IgD-negative memory B cell (primary cell): ENCODE data around the gene GAS6. TPM values are rescaled to one million over a fixed set of nuclear protein-coding genes. Genes with fewer than 3 reads are reported as not detected.

Source experiments
- H3K27ac Mint-ChIP-seq, 3 donors: one replicate each; pipeline ENCODE4 v1.8.0; 2020 to 2022; ENCODE audit warnings: mild to moderate bottlenecking in 3 of 3, mixed read lengths in 3 of 3, moderate library complexity in 1 of 3
- H3K27me3 Mint-ChIP-seq: one replicate; pipeline ENCODE4 v1.8.0; 2021; ENCODE audit warnings: mixed read lengths
- H3K36me3 Mint-ChIP-seq: one replicate; pipeline ENCODE4 v1.8.0; 2020; ENCODE audit warnings: mild to moderate bottlenecking, mixed read lengths
- H3K4me1 Mint-ChIP-seq, 3 donors: one replicate each; pipeline ENCODE4 v1.8.0; 2020 to 2022; ENCODE audit warnings: mixed read lengths in 3 of 3, mild to moderate bottlenecking in 1 of 3
- H3K4me3 Mint-ChIP-seq, 4 donors: one replicate each; pipeline ENCODE4 v1.8.0; 2020 to 2022; ENCODE audit warnings: mild to moderate bottlenecking in 4 of 4, mixed read lengths in 4 of 4, moderate library complexity in 3 of 4
- H3K9me3 Mint-ChIP-seq, 3 donors: one replicate each; pipeline ENCODE4 v1.8.0; 2020 to 2021; ENCODE audit warnings: mixed read lengths in 3 of 3, mild to moderate bottlenecking in 1 of 3
- polyA plus RNA-seq: library from polyadenylated mRNA; unstranded; fragments of 300-500 nt; fragmentation: Illumina TruSeq; gene quantifications from one replicate; pipeline ENCODE4 v1.2.3, GENCODE V29; 2021

Gene GAS6
- polyA plus RNA-seq, 1 donor from 2014 or later, result 0.60 TPM

DNA sequence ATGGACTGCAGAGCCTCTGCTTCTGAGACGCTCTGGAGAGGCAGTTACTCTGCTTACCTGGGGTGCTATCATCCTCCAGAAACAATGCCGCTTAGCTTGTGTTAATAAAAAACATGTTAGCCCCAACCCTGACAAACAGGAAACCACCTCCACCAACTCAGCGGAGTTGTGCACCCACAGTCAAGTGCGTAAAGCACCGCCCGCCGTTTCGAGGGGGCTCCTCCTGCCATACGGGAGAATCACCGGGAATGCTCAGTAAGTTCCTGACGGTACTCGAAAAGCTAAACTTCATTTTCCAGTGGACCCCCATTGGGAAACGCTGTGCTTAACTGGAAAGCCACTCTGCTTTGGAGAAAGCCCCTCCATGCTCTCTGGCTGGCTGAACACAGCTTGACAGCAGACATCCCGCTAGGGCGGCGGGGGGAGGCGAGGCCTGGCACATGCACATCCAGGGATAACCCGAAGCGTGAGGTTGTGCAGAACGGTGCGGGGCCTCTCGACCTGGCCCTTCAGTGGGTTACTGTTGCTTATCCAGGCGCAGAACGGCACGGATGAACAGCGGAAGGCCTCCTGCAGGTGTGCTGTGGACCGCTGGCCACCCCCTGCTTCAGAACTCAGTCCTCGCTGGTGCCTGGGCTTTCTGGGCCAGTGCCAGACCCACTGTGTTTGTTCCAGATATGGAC is 17.1 kb downstream of the GAS6 start:
- Mint-ChIP-seq H3K4me3 (no peak overlapping the region), H3K27me3 (peaks cover 23% of the 10 kb centered on the region), H3K9me3 (peaks cover 0 to 5% (median 0%) of the 10 kb centered on the region in 3 donors), H3K4me1 (peaks cover 0 to 3% (median 0%) of the 10 kb centered on the region in 3 donors), H3K36me3 (no peaks in the 10 kb centered on the region), H3K27ac (no peak overlapping the region)

DNA sequence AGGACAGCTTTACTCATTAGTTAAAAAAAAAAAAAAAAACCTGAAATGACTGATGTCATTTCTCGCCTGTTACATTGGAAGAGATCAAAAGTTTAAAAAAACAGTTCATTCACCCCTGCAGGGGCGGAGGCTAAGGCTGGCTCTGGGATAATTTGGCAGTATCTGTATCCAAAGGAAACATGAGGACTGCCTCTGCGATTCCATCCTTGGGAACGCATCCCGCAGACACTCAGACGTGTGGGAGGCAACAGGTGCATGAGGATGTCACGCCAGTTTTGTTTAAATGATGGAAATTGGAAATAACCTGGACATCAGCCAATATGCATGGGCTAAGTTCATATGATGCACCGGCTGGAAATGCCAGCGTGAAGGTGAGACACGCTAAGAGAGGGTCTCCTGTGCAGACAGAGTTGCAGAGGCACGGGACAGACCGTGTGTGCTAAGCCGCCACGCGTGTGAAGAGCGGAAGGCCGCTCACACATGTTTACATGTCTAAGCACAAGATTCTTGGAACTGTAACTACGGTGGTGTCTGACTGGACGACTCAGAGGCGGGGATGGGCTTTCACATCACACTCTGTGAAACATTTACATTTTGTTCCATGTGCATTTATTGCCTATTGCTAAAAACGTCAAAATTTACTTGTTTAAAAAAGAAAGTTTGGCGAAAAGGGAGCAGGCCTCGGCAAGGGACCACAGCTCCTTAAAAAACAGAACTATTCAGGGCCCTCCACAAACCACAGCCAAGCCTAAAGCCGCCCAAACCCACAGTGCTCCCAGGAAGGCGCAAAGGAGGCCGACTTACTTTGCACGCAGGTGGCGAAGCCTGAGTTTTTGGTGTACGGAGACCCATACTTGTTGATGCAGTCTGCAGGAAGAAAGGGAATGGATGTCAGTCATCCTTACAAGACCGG is 17.9 kb downstream of the GAS6 start:
- Mint-ChIP-seq H3K9me3 (peaks cover 0 to 5% (median 0%) of the 10 kb centered on the region in 3 donors), H3K27me3 (peaks cover 23% of the 10 kb centered on the region), H3K27ac (no peak overlapping the region), H3K36me3 (no peaks in the 10 kb centered on the region), H3K4me3 (no peak overlapping the region), H3K4me1 (peaks cover 0 to 3% (median 0%) of the 10 kb centered on the region in 3 donors)

DNA sequence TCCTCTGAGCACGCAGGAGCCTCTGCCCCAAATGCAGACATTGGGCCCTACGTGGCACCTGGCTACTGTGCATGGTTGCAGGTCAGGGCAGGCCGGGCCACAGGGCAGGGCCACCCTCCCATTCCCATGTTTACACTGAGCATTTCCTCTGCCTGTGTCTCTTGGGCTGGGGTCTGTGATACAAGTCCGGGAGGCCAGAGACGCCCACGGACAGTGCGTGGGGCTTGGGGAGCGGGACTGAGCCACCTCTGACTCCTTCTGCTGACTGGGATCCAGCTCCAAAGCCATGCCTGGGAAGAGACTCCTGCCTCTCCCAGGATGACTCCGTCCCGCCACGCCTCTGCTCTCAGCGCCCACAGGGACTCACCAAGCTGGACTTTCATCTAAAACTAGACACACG is 18.8 kb downstream of the GAS6 start:
- H3K4me1 Mint-ChIP-seq, result peaks cover 0 to 3% (median 0%) of the 10 kb centered on the region in 3 donors
- H3K36me3 Mint-ChIP-seq, result no peaks in the 10 kb centered on the region
- H3K27ac Mint-ChIP-seq, result no peak overlapping the region
- H3K4me3 Mint-ChIP-seq, result no peak overlapping the region
- H3K27me3 Mint-ChIP-seq, result peaks cover 23% of the 10 kb centered on the region
- H3K9me3 Mint-ChIP-seq, result peaks cover 0 to 5% (median 0%) of the 10 kb centered on the region in 3 donors

DNA sequence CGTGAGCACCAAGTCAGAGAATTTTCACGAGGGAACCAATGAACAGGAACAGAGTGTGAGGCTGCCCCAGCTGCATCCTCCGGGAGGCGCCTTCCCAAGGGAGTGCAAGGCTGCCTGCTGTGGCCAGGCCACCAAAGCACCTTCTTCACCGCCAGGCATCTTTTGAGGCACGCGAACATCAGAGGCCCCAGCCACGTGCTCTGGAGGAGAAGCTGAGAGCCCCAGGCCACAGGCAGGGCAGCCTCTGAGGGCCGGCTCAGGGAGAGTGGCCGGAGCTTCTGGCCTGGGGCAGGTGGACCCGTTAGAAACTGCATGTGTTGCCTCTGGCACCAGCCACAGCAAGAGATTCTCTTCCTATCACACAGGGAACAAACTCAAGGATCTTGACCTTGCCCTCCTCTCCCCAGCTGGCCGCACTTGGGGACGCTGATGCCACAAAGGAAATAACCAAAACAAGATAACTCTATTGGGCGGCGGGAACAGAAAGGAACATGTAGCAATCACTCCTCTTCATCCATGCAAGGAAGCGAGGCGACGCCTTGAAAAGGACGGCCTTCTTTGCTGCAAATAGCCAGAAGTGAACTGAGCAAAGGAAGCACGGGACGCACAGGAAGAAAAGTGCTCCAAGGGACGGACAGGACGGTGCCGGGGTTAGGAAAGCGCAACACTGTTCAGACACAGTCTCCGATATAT is 19.9 kb downstream of the GAS6 start:
- Mint-ChIP-seq H3K4me3 (no peak overlapping the region), H3K27ac (no peak overlapping the region), H3K9me3 (peaks cover 0 to 5% (median 0%) of the 10 kb centered on the region in 3 donors), H3K4me1 (peaks cover 0 to 3% (median 0%) of the 10 kb centered on the region in 3 donors), H3K27me3 (peaks cover 20% of the 10 kb centered on the region), H3K36me3 (no peaks in the 10 kb centered on the region)

DNA sequence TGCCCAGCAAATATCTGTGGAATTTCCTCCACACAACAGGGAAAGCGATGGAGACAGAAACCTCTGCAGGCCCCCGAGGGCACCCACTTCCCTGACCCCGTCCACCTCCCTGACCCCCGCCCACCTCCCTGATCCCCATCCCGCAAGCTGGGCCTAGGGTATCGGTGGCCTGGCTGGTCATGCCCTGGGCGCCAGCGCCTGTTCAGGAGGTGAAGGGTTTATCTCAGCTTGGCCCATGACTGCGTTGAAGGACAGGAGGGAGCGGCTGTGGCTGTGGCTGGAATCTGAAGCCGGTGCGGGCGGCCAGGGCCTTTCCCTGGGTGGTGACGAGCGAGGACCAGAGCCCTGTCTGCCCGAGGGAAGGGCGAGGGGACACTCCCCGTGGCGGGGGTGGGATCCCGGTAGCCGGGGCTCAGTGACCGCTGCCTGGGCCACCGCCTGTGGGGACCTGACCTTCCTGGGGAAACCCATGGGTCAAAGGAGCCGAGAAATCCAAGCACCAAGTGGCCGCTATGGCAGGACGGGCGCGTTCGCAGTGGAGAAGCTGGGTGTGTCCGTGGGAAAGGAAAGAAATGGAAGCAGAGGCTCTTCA is 20.7 kb downstream of the GAS6 start:
- H3K27ac Mint-ChIP-seq, result no peak overlapping the region
- peaks cover 19% of the 10 kb centered on the region for H3K27me3 Mint-ChIP-seq
- H3K4me1 Mint-ChIP-seq, result peaks cover 0 to 3% (median 0%) of the 10 kb centered on the region in 3 donors
- peaks cover 0 to 5% (median 0%) of the 10 kb centered on the region in 3 donors for H3K9me3 Mint-ChIP-seq
- H3K36me3 Mint-ChIP-seq, result no peaks in the 10 kb centered on the region
- H3K4me3 Mint-ChIP-seq, result no peak overlapping the region

DNA sequence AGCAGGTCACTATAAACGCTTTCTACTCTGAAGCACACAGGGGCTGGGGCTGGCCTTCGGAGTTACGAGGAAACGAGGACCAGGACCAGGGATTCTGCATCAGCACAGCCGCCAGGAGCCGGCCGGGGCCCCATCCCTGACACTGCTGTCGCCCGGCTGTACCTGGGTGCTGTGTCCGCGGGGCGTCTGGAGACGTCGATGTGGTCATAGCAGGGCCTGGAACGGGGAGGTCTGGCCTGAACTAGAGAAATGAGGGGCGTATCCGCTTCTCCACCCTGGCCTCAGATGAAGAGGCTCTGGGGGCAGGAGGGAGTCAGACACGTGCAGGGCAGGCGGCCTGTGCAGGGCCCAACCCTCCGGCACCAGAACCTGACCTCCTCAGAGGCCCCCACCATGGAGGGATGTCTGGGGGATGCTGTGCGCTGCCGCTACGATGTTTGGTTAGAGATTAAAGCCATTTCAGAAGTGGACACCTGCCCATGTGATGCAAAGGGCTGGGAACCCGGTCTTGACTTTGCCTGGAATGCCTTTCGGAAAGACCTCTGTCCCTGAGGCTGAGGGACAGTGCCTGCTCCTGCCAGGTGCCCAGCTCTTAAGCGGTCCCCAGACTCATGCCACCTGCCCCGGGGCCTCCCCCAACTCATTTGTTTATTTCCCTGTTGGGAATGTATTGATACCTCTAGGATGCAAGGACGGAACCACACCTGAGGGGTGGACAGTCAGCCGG is 21.4 kb downstream of the GAS6 start:
- peaks cover 0 to 5% (median 0%) of the 10 kb centered on the region in 3 donors for H3K9me3 Mint-ChIP-seq
- peaks cover 13% of the 10 kb centered on the region for H3K27me3 Mint-ChIP-seq
- H3K4me1 Mint-ChIP-seq, result peaks cover 0 to 3% (median under 1%) of the 10 kb centered on the region in 3 donors
- no peak overlapping the region for H3K4me3 Mint-ChIP-seq
- no peaks in the 10 kb centered on the region for H3K36me3 Mint-ChIP-seq
- no peak overlapping the region for H3K27ac Mint-ChIP-seq

DNA sequence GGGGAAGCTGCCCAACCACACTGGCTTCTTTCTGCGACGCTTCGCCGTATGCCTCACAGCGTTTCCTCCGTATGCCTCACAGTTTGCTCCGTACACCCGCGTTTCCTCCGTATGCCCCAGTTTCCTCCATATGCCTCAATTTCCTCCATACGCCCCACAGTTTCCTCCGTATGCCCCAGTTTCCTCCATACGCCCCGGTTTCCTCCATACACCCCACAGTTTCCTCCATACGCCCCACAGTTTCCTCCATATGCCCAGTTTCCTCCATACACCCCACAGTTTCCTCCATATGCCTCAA is 22.6 kb downstream of the GAS6 start:
- Mint-ChIP-seq H3K9me3 (peaks cover 0 to 5% (median 0%) of the 10 kb centered on the region in 3 donors), H3K4me1 (peaks cover 0 to 4% (median 2%) of the 10 kb centered on the region in 3 donors), H3K27me3 (peaks cover 13% of the 10 kb centered on the region), H3K36me3 (no peaks in the 10 kb centered on the region), H3K4me3 (peak overlapping the region in 1 of 4 donors; percentile 25), H3K27ac (no peak overlapping the region)

DNA sequence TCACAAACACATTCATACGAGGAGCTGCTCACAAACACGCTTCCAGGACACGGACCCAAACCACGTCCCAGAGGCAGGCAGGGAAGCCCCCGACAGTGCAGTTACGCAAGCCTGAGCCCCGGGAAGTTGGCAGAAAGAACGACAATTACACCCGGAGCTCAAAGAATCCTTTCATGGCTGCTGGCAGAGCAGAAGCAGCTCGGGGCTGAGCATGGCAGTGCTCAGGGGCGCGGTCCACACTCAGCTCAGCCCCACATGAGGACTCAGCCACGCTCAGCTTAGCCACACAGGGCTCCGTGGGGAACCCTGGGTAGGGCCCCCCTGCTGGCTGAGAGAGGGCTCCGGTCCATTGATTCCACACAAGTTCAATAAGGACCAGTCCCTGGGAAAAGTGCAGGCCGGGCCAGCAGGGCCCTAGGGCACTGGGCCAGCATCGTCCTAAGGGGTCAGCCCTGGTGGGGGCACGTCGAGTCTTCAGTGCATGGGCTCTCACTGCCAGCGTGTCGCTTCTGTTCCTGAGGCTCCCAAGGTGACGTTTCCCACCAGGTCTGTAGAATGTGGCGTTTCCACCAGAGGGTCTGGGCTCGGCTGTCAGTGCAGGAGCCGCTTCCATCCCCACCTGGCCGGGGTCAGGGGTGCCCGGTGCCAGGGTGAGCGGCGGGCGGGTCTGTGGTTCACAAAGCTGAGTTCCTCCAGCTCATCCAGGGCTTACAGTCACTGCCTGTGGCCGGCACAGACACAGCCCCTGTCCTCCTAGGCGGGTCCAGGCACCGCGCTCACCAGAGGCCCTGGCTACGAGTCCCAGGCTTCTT is 23.1 kb downstream of the GAS6 start:
- peaks cover 0 to 4% (median 2%) of the 10 kb centered on the region in 3 donors for H3K4me1 Mint-ChIP-seq
- no peak overlapping the region for H3K27ac Mint-ChIP-seq
- H3K4me3 Mint-ChIP-seq, result no peak overlapping the region
- peaks cover 0 to 5% (median 0%) of the 10 kb centered on the region in 3 donors for H3K9me3 Mint-ChIP-seq
- H3K36me3 Mint-ChIP-seq, result no peaks in the 10 kb centered on the region
- peaks cover 13% of the 10 kb centered on the region for H3K27me3 Mint-ChIP-seq

DNA sequence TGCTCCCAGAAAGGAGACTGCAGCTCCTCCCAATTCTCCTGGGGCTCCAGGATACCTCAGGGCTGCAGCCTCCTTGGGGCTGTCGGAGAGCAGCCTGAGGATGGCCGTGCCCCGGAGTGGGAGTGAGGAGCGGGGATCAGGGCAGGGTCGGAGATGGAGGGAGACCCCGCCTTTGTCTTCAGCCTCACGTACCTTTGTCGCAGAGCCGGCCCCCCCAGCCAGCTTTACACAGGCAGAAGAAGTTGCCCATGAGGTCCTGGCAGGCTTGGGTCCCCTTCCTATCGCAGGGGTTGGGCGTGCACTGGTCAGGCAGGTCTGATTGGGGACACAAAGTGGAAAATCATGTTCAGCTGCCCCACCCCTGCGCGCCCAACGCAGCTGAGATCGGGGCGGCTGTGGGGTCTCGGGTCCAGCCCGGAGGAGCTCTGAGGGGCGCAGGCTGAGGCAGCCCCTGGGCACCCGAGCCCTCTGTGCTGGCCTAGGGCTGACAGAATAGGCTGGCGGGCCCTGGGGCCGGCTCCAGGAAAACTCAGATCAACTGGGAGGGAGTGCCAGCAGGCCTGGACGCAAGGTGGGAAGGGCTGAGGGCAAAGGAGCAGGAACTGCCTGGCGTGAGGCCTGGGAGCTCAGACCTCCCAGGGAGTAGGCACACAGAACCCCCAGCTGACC is 24.2 kb downstream of the GAS6 start:
- peaks cover 0 to 6% (median 5%) of the 10 kb centered on the region in 3 donors for H3K4me1 Mint-ChIP-seq
- H3K36me3 Mint-ChIP-seq, result no peaks in the 10 kb centered on the region
- no peak overlapping the region for H3K27ac Mint-ChIP-seq
- H3K4me3 Mint-ChIP-seq, result peak overlapping the region in 1 of 4 donors; percentile 45
- peaks cover 12% of the 10 kb centered on the region for H3K27me3 Mint-ChIP-seq
- peaks cover 0 to 5% (median 0%) of the 10 kb centered on the region in 3 donors for H3K9me3 Mint-ChIP-seq

DNA sequence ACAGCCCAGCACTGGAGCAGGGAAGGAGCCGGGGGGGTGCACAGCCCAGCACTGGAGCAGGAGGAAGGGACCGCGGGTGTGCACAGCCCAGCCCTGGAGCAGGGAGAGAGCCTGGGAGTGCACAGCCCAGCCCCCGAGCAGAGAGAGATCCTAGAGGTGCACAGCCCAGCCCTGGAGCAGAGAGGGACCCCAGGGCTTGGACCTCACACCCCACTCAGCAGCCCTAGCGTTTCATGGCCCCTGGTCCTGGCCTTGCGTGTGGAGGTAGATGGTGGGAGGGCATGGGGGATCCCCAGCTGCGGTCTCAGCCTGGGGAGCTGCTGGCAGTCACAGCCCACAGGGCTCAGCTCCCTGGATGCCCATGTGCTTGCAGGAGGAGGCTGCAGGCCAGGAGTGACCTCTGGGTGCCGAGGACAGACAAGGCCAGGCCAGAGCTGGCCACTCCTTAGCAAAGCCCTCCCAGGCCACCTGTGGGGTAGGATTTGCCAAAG is 25.1 kb downstream of the GAS6 start:
- Mint-ChIP-seq H3K36me3 (no peaks in the 10 kb centered on the region), H3K27ac (no peak overlapping the region), H3K4me1 (peaks cover 0 to 5% (median 3%) of the 10 kb centered on the region in 3 donors), H3K4me3 (no peak overlapping the region), H3K27me3 (peaks cover 7% of the 10 kb centered on the region), H3K9me3 (peaks cover 0 to 3% (median 0%) of the 10 kb centered on the region in 3 donors)

DNA sequence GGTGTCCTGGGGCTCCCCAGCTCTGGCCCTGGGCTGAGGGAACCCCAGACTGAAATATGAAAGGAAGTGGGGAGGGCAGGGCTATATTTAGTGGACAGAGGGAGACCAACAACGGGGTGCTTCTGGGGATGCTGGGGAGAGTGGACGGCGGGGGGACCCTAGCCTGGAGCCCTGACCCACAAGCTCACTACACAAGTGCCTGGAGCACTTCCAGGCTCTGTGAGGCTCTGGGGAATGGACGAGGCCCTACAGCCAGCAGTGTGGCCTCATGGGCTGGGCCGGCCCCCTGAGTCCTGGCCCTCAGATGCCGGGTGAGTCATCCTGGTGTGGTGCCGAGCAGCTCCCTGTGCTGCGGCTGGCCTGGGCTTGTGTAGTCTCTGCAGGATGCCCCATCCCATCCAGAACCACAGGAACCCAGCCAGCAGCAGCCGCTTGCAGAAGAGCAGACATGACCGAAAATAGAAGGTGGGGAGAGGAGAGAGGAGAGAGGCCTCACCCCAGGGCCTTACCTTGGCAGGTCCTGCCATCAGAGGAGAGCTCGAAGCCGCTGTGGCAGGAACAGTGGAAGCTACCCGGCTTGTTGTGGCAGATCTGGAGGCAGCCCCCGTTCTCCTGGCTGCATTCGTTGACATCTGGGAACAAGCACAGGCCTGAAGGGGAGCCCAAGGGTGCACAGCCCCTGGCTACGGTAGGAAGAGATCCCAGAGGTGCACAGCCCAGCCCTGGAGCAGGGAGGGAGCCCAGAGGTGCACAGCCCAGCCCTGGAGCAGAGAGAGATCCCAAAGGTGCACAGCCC is 26.1 kb downstream of the GAS6 start:
- Mint-ChIP-seq H3K27ac (peak overlapping the region; percentile 28 to 80 (median 53)), H3K9me3 (peaks cover 0 to 3% (median 0%) of the 10 kb centered on the region in 3 donors), H3K4me1 (peaks cover 0 to 5% (median 3%) of the 10 kb centered on the region in 3 donors), H3K27me3 (peaks cover 4% of the 10 kb centered on the region), H3K36me3 (no peaks in the 10 kb centered on the region), H3K4me3 (peak overlapping the region in 1 of 4 donors; percentile 18)
